Spinal cord (tissue), 10 donors: ENCODE data around the gene STAT1. TPM values are rescaled to one million over a fixed set of nuclear protein-coding genes. Genes with fewer than 3 reads are reported as not detected.

ENCODE experiments used
- DNase-seq, 6 donors: peaks; one replicate each; pipeline versions ENCODE4 v3.0.0 to v3.0.0-alpha.2; 2013 to 2015; ENCODE audit warnings: low spot score in 6 of 6, low read depth in 4 of 6
- H3K27ac ChIP-seq: one replicate; pipeline ENCODE4 v1.5.1; 2013; ENCODE audit warnings: low read depth, low read length, control low read depth
- H3K27me3 ChIP-seq: one replicate; pipeline ENCODE4 v1.6.1; 2013; ENCODE audit warnings: low read length; ENCODE audit not compliant: control insufficient read depth, insufficient read depth
- H3K36me3 ChIP-seq: one replicate; pipeline ENCODE4 v1.6.1; 2013; ENCODE audit warnings: low read length; ENCODE audit not compliant: control insufficient read depth, insufficient read depth
- H3K4me1 ChIP-seq: one replicate; pipeline ENCODE4 v1.6.1; 2013; ENCODE audit warnings: low read length; ENCODE audit not compliant: control insufficient read depth, insufficient read depth
- H3K4me3 ChIP-seq: one replicate; pipeline ENCODE4 v1.5.1; 2013; ENCODE audit warnings: low read depth, low read length, control low read depth
- H3K9me3 ChIP-seq: one replicate; pipeline ENCODE4 v1.6.1; 2013; ENCODE audit warnings: low read length; ENCODE audit not compliant: control insufficient read depth, insufficient read depth
- WGBS: methylation state at CpG from one replicate; pipeline ENCODE4 v1.1.5; 2013; ENCODE audit warnings: missing lambda C conversion rate; ENCODE audit not compliant: insufficient coverage; 5-methylcytosine and 5-hydroxymethylcytosine counted together
- polyA plus RNA-seq, 2 donors: library from polyadenylated mRNA; unstranded; fragments of 120-200 nt; gene quantifications; one replicate each; pipeline ENCODE4 v1.2.1, GENCODE V29; 2013; ENCODE audit not compliant: insufficient read length in 2 of 2
- total RNA-seq, 2 donors: library from RNA; depleted of rRNA in 1 of 2; stranded (reverse); fragments of 120-200 nt in 1 of 2; fragments of >200 nt in 1 of 2; gene quantifications; one replicate each; pipeline versions ENCODE4 v1.2.3 to v1.2.4, GENCODE V29; 2013 to 2014
- donor health status: healthy.

The STAT1 gene
- total and polyA plus RNA-seq, 4 donors: 43.4 to 67.5 (median 49.3) TPM

DNA sequence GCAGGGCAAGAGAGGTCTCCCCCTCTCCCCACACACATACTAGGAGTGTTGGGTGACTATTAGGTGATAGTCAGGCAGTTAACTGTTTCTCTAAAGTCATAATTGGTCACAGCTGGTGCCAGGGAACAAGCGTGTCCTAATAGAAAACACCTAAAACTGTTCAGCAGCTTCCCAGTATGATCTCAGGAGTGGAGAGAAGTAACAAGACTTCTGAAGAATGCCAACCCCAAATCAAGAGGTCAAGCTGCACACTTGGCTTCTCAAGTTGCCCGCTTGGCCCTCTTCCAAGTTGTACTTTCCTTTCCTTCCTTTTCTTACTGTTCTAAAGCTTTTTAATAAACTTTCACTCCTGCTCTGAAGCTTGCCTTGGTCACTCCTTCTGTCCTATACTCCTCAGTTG, 22.4 kb upstream of the STAT1 start:
- H3K27ac ChIP-seq: no peak overlapping the region
- H3K36me3 ChIP-seq: no peaks in the 10 kb centered on the region
- H3K4me3 ChIP-seq: no peak overlapping the region
- H3K9me3 ChIP-seq: no peaks in the 10 kb centered on the region
- H3K27me3 ChIP-seq: no peaks in the 10 kb centered on the region
- no peak for DNase-seq
- H3K4me1 ChIP-seq: no peaks in the 10 kb centered on the region
- no CpG with 5 or more reads among the region's 2 CpGs for WGBS

DNA sequence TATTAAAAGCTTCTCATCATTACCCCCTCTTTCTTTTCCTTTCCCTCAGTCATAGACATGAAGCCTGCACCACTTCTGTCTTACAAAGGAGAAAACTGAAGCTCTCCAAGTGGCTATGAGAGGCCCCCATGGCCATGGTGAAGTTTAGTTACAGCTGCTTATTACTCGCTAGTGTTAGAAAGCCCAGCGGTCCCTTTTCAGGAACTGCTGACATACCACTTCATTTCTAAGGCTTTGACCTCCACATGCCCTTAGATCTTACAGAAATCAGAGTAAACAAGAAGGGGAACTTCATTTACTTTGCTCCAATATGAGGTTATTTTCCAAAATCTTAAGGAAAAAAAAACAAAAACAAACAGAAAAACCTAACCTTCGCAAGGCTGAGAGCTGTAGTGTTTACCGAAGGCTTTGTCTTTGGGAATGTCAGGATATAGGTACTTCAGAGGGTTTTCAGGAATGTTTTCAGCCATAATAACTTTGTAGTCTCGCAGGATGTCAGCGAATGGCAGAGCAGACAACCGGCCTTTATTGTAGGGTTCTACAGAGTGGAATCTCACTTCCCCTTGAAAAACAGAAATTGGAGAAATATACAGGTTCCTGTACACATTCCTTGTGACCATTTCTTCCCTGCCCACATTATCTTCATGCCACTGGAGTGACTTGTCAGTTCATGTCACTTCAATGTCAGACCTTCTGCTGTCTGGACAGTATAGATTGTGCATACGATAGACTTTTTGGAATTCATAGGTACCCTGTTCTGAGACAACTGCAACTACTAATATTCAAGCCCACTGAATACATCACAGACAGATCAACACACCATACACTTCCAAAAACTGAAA, 18.8 kb upstream of the STAT1 start:
- Histone ChIP-seq H3K4me1 (no peaks in the 10 kb centered on the region), H3K36me3 (no peaks in the 10 kb centered on the region), H3K27ac (no peak overlapping the region), H3K9me3 (no peaks in the 10 kb centered on the region), H3K4me3 (no peak overlapping the region), H3K27me3 (no peaks in the 10 kb centered on the region)
- 83% methylated on average over 2 of the region's 8 CpGs for WGBS
- no peak for DNase-seq

GRCh38 chr2:191031256-191031655, 17.3 kb upstream of the STAT1 start:
- H3K4me3 ChIP-seq: no peak overlapping the region
- no peaks in the 10 kb centered on the region for H3K9me3 ChIP-seq
- no peaks in the 10 kb centered on the region for H3K27me3 ChIP-seq
- no peaks in the 10 kb centered on the region for H3K4me1 ChIP-seq
- no peaks in the 10 kb centered on the region for H3K36me3 ChIP-seq
- DNase-seq: no peak
- WGBS: no CpG with 5 or more reads among the region's 2 CpGs
- no peak overlapping the region for H3K27ac ChIP-seq

DNA sequence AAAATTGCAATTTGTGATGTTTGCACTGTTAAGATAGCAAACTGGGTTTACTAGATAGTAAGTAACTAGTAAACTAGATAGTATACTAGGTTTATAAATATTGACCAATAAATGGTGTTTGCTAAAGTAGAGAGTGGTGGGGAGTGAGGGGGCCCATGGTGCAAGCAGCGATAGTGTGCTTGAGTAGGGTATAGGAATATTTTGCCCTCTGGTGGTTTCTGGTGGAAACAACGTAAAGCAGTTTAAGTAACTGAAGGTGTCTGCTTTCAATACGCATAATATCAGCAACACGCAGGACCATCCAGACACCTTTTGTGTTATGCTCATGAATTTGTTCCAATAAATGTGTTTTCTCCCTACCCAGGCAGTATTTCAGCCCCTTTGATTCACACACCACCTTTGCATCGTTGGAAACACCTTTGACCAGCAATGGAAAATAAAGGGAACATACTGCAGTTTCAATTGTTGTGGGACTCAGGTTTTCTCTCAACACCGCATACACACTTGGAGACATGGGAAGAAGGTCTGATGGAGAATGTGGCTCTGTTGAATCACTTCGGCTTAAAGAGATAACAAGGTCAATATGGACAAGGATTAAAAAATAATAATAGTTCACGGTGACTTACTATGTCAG, 16.7 kb upstream of the STAT1 start:
- 55% methylated on average over 2 of the region's 8 CpGs for WGBS
- Histone ChIP-seq H3K4me3 (no peak overlapping the region), H3K4me1 (no peaks in the 10 kb centered on the region), H3K27me3 (no peaks in the 10 kb centered on the region), H3K27ac (no peak overlapping the region), H3K36me3 (no peaks in the 10 kb centered on the region), H3K9me3 (no peaks in the 10 kb centered on the region)
- peak in 2 of 6 donors; percentile 52 to 54 for DNase-seq

GRCh38 chr2:191029280-191029950, 15.4 kb upstream of the STAT1 start:
- Histone ChIP-seq H3K27ac (no peak overlapping the region), H3K9me3 (no peaks in the 10 kb centered on the region), H3K4me1 (no peaks in the 10 kb centered on the region), H3K4me3 (no peak overlapping the region), H3K36me3 (no peaks in the 10 kb centered on the region), H3K27me3 (no peaks in the 10 kb centered on the region)
- WGBS: 83% methylated on average over 3 of the region's 10 CpGs
- no peak for DNase-seq

GRCh38 chr2:191026377-191026776, 12.4 kb upstream of the STAT1 start:
- no peaks in the 10 kb centered on the region for H3K27me3 ChIP-seq
- no peak overlapping the region for H3K4me3 ChIP-seq
- no peaks in the 10 kb centered on the region for H3K9me3 ChIP-seq
- DNase-seq: no peak
- 36% methylated on average over 2 of the region's 2 CpGs for WGBS
- no peak overlapping the region for H3K27ac ChIP-seq
- peaks cover under 1% of the 10 kb centered on the region for H3K4me1 ChIP-seq
- H3K36me3 ChIP-seq: no peaks in the 10 kb centered on the region

- H3K27ac ChIP-seq: no peak overlapping the region
- no CpG with 5 or more reads among the region's 1 CpG for WGBS
- no peaks in the 10 kb centered on the region for H3K27me3 ChIP-seq
- no peak overlapping the region for H3K4me3 ChIP-seq
- no peaks in the 10 kb centered on the region for H3K36me3 ChIP-seq
- DNase-seq: no peak
- no peaks in the 10 kb centered on the region for H3K9me3 ChIP-seq
- H3K4me1 ChIP-seq: peaks cover 8% of the 10 kb centered on the region
Observed at GRCh38 chr2:191025135-191025534, 11.2 kb upstream of the STAT1 start.

DNA sequence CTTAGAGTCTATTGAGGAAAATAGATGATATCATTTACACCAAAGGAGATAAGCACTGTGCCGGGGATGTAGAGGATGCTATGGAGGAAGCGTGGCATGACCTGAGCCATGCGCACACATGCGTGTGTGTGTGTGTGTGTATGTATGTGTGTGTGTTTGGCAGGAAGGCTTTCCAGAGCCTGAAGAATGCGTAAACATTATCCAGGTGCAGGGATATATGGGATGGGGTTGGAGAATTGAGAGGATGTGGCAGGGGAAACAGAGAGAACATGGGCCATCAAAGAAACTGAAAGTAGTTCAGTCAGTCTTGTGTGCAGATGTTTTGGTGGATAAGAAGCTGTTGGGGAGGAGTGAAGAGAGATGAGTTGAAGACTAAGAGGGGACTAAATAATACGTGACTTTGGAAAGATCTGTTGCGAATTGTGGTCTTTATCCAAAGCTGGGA, 9.3 kb upstream of the STAT1 start:
- WGBS: 93% methylated on average over 7 of the region's 7 CpGs
- H3K9me3 ChIP-seq: no peaks in the 10 kb centered on the region
- no peak for DNase-seq
- peaks cover 8% of the 10 kb centered on the region for H3K4me1 ChIP-seq
- H3K4me3 ChIP-seq: no peak overlapping the region
- H3K36me3 ChIP-seq: no peaks in the 10 kb centered on the region
- H3K27me3 ChIP-seq: no peaks in the 10 kb centered on the region
- H3K27ac ChIP-seq: no peak overlapping the region

- no peaks in the 10 kb centered on the region for H3K9me3 ChIP-seq
- H3K4me3 ChIP-seq: peak overlapping the region; percentile 74
- peak overlapping the region; percentile 88 for H3K27ac ChIP-seq
- H3K36me3 ChIP-seq: no peaks in the 10 kb centered on the region
- no peaks in the 10 kb centered on the region for H3K27me3 ChIP-seq
- peak in 1 of 6 donors; percentile 17 for DNase-seq
- WGBS: 51% methylated on average over 11 of the region's 14 CpGs
- peaks cover 8% of the 10 kb centered on the region for H3K4me1 ChIP-seq
Observed at GRCh38 chr2:191020742-191021381, 6.9 kb upstream of the STAT1 start.
